HCT116 (cell line): ENCODE measurements around the gene SPG11. TPM values are rescaled to one million over a fixed set of nuclear protein-coding genes. Genes with fewer than 3 reads are reported as not detected.
A peak's percentile ranks its signal among the peaks of the same experiment; 100 is the strongest.

ENCODE experiments used
- ATAC-seq: fragments of 200-7000 bp; cut with Tn5 transposase; 2 replicates; pipeline ENCODE4 v1.9.1; 2020; ENCODE audit warnings: mild to moderate bottlenecking, moderate library complexity
- BruUV-seq: library from RNA; stranded (reverse); fragments of 400-500 nt; replicated peaks from 2 replicates; lab custom pipeline; 2021; lab: Mats Ljungman, UMichigan
- CTCF ChIA-PET: fragments of 300-600 bp; sonication (Branson Sonifier 250); formaldehyde crosslinking; loops from one replicate; lab custom pipeline; 2021; ENCODE audit warnings: antibody characterized with exemption; lab: Charles Lee
- POLR2A ChIA-PET: fragments of 300-600, 350-600 bp; sonication (Branson Sonifier 250); formaldehyde crosslinking; loops from one replicate; lab custom pipeline; 2021; ENCODE audit warnings: antibody characterized with exemption; lab: Charles Lee
- RAD21 ChIA-PET, 2 experiments: fragments of 300-600 bp; sonication (Branson Sonifier 250); formaldehyde crosslinking; loops; one replicate each; lab custom pipeline; 2023; ENCODE audit warnings: low total read pairs in 2 of 2; ENCODE audit not compliant: uncharacterized antibody in 2 of 2, unreplicated experiment in 2 of 2, low non-redundant PET in 1 of 2; lab: Charles Lee
- DNase-seq: peaks from one replicate; pipeline ENCODE4 v3.0.0-alpha.2; 2010; ENCODE audit warnings: low read depth, low spot score
- H2AFZ ChIP-seq: fragments of 200-600 bp; shearing (Covaris generic), sonication (generic); 2 replicates; pipeline ENCODE4 v1.6.1; 2017; ENCODE audit warnings: low read depth, mixed run types, mixed read lengths, antibody characterized with exemption, low read length; ENCODE audit not compliant: poor library complexity, severe bottlenecking
- H3K27ac ChIP-seq: 2 replicates; pipeline ENCODE4 v1.5.1; 2012; ENCODE audit warnings: low read depth, low read length
- H3K27me3 ChIP-seq: fragments of 200-600 bp; sonication (generic); 2 replicates; pipeline ENCODE4 v1.6.1; 2016; ENCODE audit warnings: mixed run types, low read length, mixed read lengths; ENCODE audit not compliant: insufficient read depth
- H3K36me3 ChIP-seq, 2 experiments: fragments of 200-500 bp in 1 of 2; fragments of 200-600 bp in 1 of 2; sonication (Bioruptor generic) in 1 of 2; sonication (generic) in 1 of 2; 2 replicates each; pipeline versions ENCODE4 v1.5.1 to v1.6.1; 2014 to 2016; ENCODE audit warnings: low read length in 2 of 2, inconsistent platforms in 1 of 2, mixed read lengths in 1 of 2, mixed run types in 1 of 2; ENCODE audit not compliant: insufficient read depth in 2 of 2, control insufficient read depth in 1 of 2
- H3K4me1 ChIP-seq, 2 experiments: fragments of 200-600 bp in 1 of 2; sonication (generic) in 1 of 2; 2 replicates each; pipeline versions ENCODE4 v1.5.1 to v1.6.1; 2012 to 2017; ENCODE audit warnings: low read length in 2 of 2, inconsistent platforms in 1 of 2, mild to moderate bottlenecking in 1 of 2, mixed read lengths in 1 of 2, mixed run types in 1 of 2, moderate library complexity in 1 of 2; ENCODE audit not compliant: insufficient read depth in 2 of 2, control insufficient read depth in 1 of 2
- H3K4me2 ChIP-seq: fragments of 200-600 bp; sonication (generic); 2 replicates; pipeline ENCODE4 v1.6.1; 2017; ENCODE audit warnings: mixed run types, low read length, mixed read lengths
- H3K4me3 ChIP-seq, 2 experiments: fragments of 200-600 bp in 1 of 2; sonication (generic) in 1 of 2; replicated peaks in 1 of 2; 2 replicates each; pipeline ENCODE4 v1.5.1; 2011 to 2016; ENCODE audit warnings: low read length in 2 of 2, control low read depth in 1 of 2, low read depth in 1 of 2, mild to moderate bottlenecking in 1 of 2, mixed read lengths in 1 of 2, mixed run types in 1 of 2
- H3K79me2 ChIP-seq: fragments of 200-600 bp; sonication (generic); 2 replicates; pipeline ENCODE4 v1.6.1; 2017; ENCODE audit warnings: mild to moderate bottlenecking, mixed run types, low read length, moderate library complexity, mixed read lengths; ENCODE audit not compliant: insufficient read depth
- H3K9ac ChIP-seq: fragments of 200-600 bp; sonication (generic); 2 replicates; pipeline ENCODE4 v1.6.1; 2016; ENCODE audit warnings: low read length, mixed read lengths
- H3K9me2 ChIP-seq: fragments of 200-600 bp; sonication (generic), shearing (Covaris generic); 2 replicates; pipeline ENCODE4 v1.6.1; 2017; ENCODE audit warnings: mixed run types, mild to moderate bottlenecking, moderate library complexity; ENCODE audit not compliant: insufficient read depth
- H3K9me3 ChIP-seq, 2 experiments: fragments of 200-500 bp in 1 of 2; fragments of 200-600 bp in 1 of 2; sonication (Bioruptor generic) in 1 of 2; sonication (generic) in 1 of 2; 2 replicates each; pipeline ENCODE4 v1.6.1; 2014 to 2017; ENCODE audit warnings: low read length in 2 of 2, mixed read lengths in 2 of 2, inconsistent platforms in 1 of 2, low read depth in 1 of 2, mild to moderate bottlenecking in 1 of 2, mixed run types in 1 of 2, moderate library complexity in 1 of 2; ENCODE audit not compliant: control insufficient read depth in 1 of 2, insufficient read depth in 1 of 2
- H4K20me1 ChIP-seq: fragments of 200-600 bp; sonication (generic), shearing (Covaris generic); 2 replicates; pipeline ENCODE4 v1.6.1; 2017; ENCODE audit warnings: mixed run types, mild to moderate bottlenecking, moderate library complexity; ENCODE audit not compliant: insufficient read depth
- CBX3 ChIP-seq: IDR thresholded peaks from 2 replicates; pipeline ENCODE4 v1.6.1; 2012; ENCODE audit warnings: low read depth
- CTCF ChIP-seq, 3 experiments: fragments of 200-600 bp in 1 of 3; sonication (generic) in 1 of 3; IDR thresholded peaks in 2 of 3; conservative IDR thresholded peaks in 1 of 3; 2 replicates each; pipeline ENCODE4 v1.5.1; 2012 to 2017; ENCODE audit warnings: low read depth in 2 of 3, low read length in 2 of 3, antibody characterized with exemption in 1 of 3, borderline replicate concordance in 1 of 3, control low read depth in 1 of 3, mild to moderate bottlenecking in 1 of 3, mixed read lengths in 1 of 3, mixed run types in 1 of 3, moderate library complexity in 1 of 3; ENCODE audit not compliant: insufficient read depth in 1 of 3
- EZH2phosphoT487 ChIP-seq: fragments of 200-600 bp; IDR thresholded peaks from 2 replicates; pipeline ENCODE4 v1.6.1; 2018; ENCODE audit warnings: antibody characterized with exemption, borderline replicate concordance
- JUND ChIP-seq: IDR thresholded peaks from 2 replicates; pipeline ENCODE4 v1.6.1; 2012
- POLR2AphosphoS5 ChIP-seq: IDR thresholded peaks from 2 replicates; pipeline ENCODE4 v1.6.1; 2011; ENCODE audit warnings: mild to moderate bottlenecking, low read depth, low read length, moderate library complexity
- REST ChIP-seq: IDR thresholded peaks from 2 replicates; pipeline ENCODE4 v1.6.1; 2012; ENCODE audit warnings: low read depth
- SIN3A ChIP-seq: IDR thresholded peaks from 2 replicates; pipeline ENCODE4 v1.6.1; 2012; ENCODE audit warnings: low read depth
- SP1 ChIP-seq: IDR thresholded peaks from 2 replicates; pipeline ENCODE4 v1.6.1; 2012; ENCODE audit warnings: low read depth
- TCF7L2 ChIP-seq: IDR thresholded peaks from 2 replicates; pipeline ENCODE4 v1.7.0; 2011; ENCODE audit warnings: borderline replicate concordance, inconsistent platforms; ENCODE audit not compliant: insufficient read depth, insufficient read length; ENCODE audit errors: extremely low read depth
- YY1 ChIP-seq: IDR thresholded peaks from 2 replicates; pipeline ENCODE4 v1.6.1; 2011; ENCODE audit warnings: low read length, low read depth, moderate library complexity, mild to moderate bottlenecking; ENCODE audit not compliant: insufficient replicate concordance; ENCODE audit errors: extremely low read depth
- ZBTB33 ChIP-seq: IDR thresholded peaks from 2 replicates; pipeline ENCODE4 v1.6.1; 2011; ENCODE audit warnings: mild to moderate bottlenecking, low read length, moderate library complexity; ENCODE audit not compliant: insufficient replicate concordance; ENCODE audit errors: extremely low read depth
- ZFX ChIP-seq: fragments of 450-650 bp; IDR thresholded peaks from 2 replicates; pipeline ENCODE4 v1.6.1; 2017
- ZNF274 ChIP-seq: fragments of 200-500 bp; sonication (Bioruptor generic); IDR thresholded peaks from 2 replicates; pipeline ENCODE4 v1.6.1; 2014; ENCODE audit warnings: mild to moderate bottlenecking, low read depth, low read length, inconsistent platforms
- intact Hi-C: fragments of 100-400 bp; cut with micrococcal nuclease; formaldehyde crosslinking; loops from 2 replicates; pipeline ENCODE4 v1.10.0; 2022
- total RNA-seq: library from RNA; stranded (reverse); gene quantifications from one replicate; pipeline ENCODE4 v1.2.1, GENCODE V29; 2021; ENCODE audit not compliant: unreplicated experiment

SPG11 gene
- total RNA-seq, 1 experiment from 2014 or later: 34.8 TPM

GRCh38 chr15:44536962-44537734 is 126.3 kb downstream of the SPG11 start, which contains the start of gene EIF3J (continued):
- TF ChIP-seq TCF7L2 (no peak), POLR2AphosphoS5 (peak; percentile 85)
- TF ChIP-seq, all 23 proteins: peak for 10

- Histone ChIP-seq H3K79me2 (peaks cover 53% of the 10 kb centered on the region), H3K4me2 (peak overlapping the region; percentile 87), H3K4me1 (peaks cover 9 to 29% of the 10 kb centered on the region in 2 experiments; a peak in 3 of 4 replicates), H3K9me3 (no peaks in the 10 kb centered on the region), H3K9me2 (no peaks in the 10 kb centered on the region), H3K9ac (peak overlapping the region; percentile 74), H2AFZ (no peak overlapping the region), H4K20me1 (peaks cover 22% of the 10 kb centered on the region; the same call in 1 of the 2 replicates), H3K36me3 (peaks cover 2 to 19% of the 10 kb centered on the region in 2 experiments), H3K27me3 (no peaks in the 10 kb centered on the region), H3K27ac (peak overlapping the region; percentile 97), H3K4me3 (peak overlapping the region; percentile 53 to 69)
- ATAC-seq (peak; percentile 84), DNase-seq (peak; percentile 64)
- ChIA-PET POLR2A (interaction anchor here (0.7 to 1.8 kb wide), 7 partner anchors 8 to 300 kb away, joined by 3 to 15 read pairs (median 3); partner anchors contain the start of genes B2M and CTDSPL2), RAD21 (interaction anchor here (0.6 kb wide), 2 partner anchors 248 to 735 kb away, joined by 3 to 4 read pairs; partner anchors contain the start of gene GOLM2 (in 1 of the 2)), CTCF (interaction anchor here (0.5 to 2.5 kb wide), 3 partner anchors 10 to 174 kb away, joined by 3 to 8 read pairs (median 3); partner anchors contain the start of genes CTDSPL2 and PATL2)
- intact Hi-C loops: no loop called here
- no TSS peak for BruUV-seq
- TF ChIP-seq ZNF274 (no peak), REST (no peak), TCF7L2 (peak; percentile 12), JUND (no peak), SIN3A (peak; percentile 52), SP1 (no peak), CTCF (IDR thresholded peaks at IDR 0.05 in 2 of 3, conservative IDR thresholded peaks at IDR 0.05 in 1 of 3; ENCODE audit: borderline replicate concordance in 1 of 3, insufficient read depth in 1 of 3, low read depth in 2 of 3, low read length in 2 of 3) (peak; percentile 2 to 46 (median 23); a peak in 4 of 6 replicates), EZH2phosphoT487 (no peak), CBX3 (0 out of 2 replicates have a peak, but pooled peaks have one; percentile 8), YY1 (peak; percentile 88), ZFX (no peak), ZBTB33 (no peak)
These were observed 127.0 kb downstream of the SPG11 start for GRCh38 chr15:44536302-44536961.
